ENCODE results near the gene UBAC1. TPM values are rescaled to one million over a fixed set of nuclear protein-coding genes. Genes with fewer than 3 reads are reported as not detected.
A peak's percentile ranks its signal among the peaks of the same experiment; 100 is the strongest.

The UBAC1 gene
- total and polyA plus RNA-seq, 9 of the 15 experiments (the other 6 are each of a cell fraction or from before 2014, with no cell fraction given), result 94.0 to 399 (median 228) TPM

- no peak for TF ChIP-seq SMAD4 (CRISPR knock-in tag; conservative IDR thresholded peaks at IDR 0.05)
- TF ChIP-seq TRIM25 (IDR thresholded peaks at IDR 0.05; ENCODE audit: borderline replicate concordance), result 0 out of 2 replicates have a peak, but pooled peaks have one; percentile 42
- no peak for TF ChIP-seq E2F4 (CRISPR knock-in tag; IDR thresholded peaks at IDR 0.05; ENCODE audit: low read depth)
- TF ChIP-seq FOS (IDR thresholded peaks at IDR 0.05; ENCODE audit: extremely low read depth, insufficient read length), result no peak
- no peak for TF ChIP-seq CREB5 (CRISPR knock-in tag; IDR thresholded peaks at IDR 0.05)
- no peak for TF ChIP-seq PCBP1 (IDR thresholded peaks at IDR 0.05; ENCODE audit: low read depth, low read length, poor library complexity, severe bottlenecking)
- TF ChIP-seq SPI1 (IDR thresholded peaks at IDR 0.05; ENCODE audit: borderline replicate concordance, low read depth, low read length), result no peak
- no peak for TF ChIP-seq JUN (IDR thresholded peaks at IDR 0.05; ENCODE audit: borderline replicate concordance, low read depth, low read length)
- TF ChIP-seq JUN (CRISPR knock-in tag; IDR thresholded peaks at IDR 0.05; ENCODE audit: borderline replicate concordance), result no peak
- no peak for TF ChIP-seq PREB (CRISPR knock-in tag; IDR thresholded peaks at IDR 0.05)
- peak in 1 of 2 experiments; percentile 35; a peak in 1 of 4 replicates for TF ChIP-seq TRIM24 (IDR thresholded peaks at IDR 0.05)
- no peak for TF ChIP-seq ZNF586 (CRISPR knock-in tag; conservative IDR thresholded peaks at IDR 0.05)
- no peak for TF ChIP-seq KDM1A (IDR thresholded peaks at IDR 0.05)
- TF ChIP-seq NFE2 (IDR thresholded peaks at IDR 0.05; ENCODE audit: low read depth), result no peak
- no peak for TF ChIP-seq HDAC2 (IDR thresholded peaks at IDR 0.05)
- no peak for TF ChIP-seq XRCC3 (IDR thresholded peaks at IDR 0.05)
- TF ChIP-seq ARNT (IDR thresholded peaks at IDR 0.05), result no peak
- TF ChIP-seq ZNF449 (CRISPR knock-in tag; IDR thresholded peaks at IDR 0.05), result no peak
- no peak for TF ChIP-seq GTF2E2 (tag; IDR thresholded peaks at IDR 0.05)
- no peak for TF ChIP-seq IRF1 (CRISPR knock-in tag; IDR thresholded peaks at IDR 0.05; ENCODE audit: borderline replicate concordance)
- no peak for TF ChIP-seq SMAD3 (CRISPR knock-in tag; conservative IDR thresholded peaks at IDR 0.05)
Measured at GRCh38 chr9:135893104-135893503, 68.1 kb downstream of the UBAC1 start (continued).
